Midbrain (tissue), 1 donor: ENCODE measurements around the gene PLD2.

Source experiments
- DNase-seq: peaks from one replicate; lab custom pipeline; 2025; lab: John Stamatoyannopoulos, UW

Gene PLD2

GRCh38 chr17:4833941-4834680, 27.2 kb downstream of the PLD2 start:
- DNase-seq, result peak; percentile 26

- DNase-seq, result no peak
Observed at GRCh38 chr17:4834681-4835020, 27.7 kb downstream of the PLD2 start.

GRCh38 chr17:4836221-4836620, 29.3 kb downstream of the PLD2 start:
- DNase-seq, result no peak

- DNase-seq, result peak; percentile 65
Observed at GRCh38 chr17:4837471-4838308, 30.7 kb downstream of the PLD2 start.

- no peak for DNase-seq
Observed at GRCh38 chr17:4838309-4838785, 31.4 kb downstream of the PLD2 start.

GRCh38 chr17:4839221-4839620, 32.3 kb downstream of the PLD2 start:
- DNase-seq, result no peak

- no peak for DNase-seq
Observed at GRCh38 chr17:4839965-4840892, 33.3 kb downstream of the PLD2 start.

- DNase-seq, result no peak
Observed at GRCh38 chr17:4840893-4841242, 33.9 kb downstream of the PLD2 start.

GRCh38 chr17:4842376-4842775, 35.4 kb downstream of the PLD2 start:
- DNase-seq, result no peak

- DNase-seq, result no peak
Observed at GRCh38 chr17:4843321-4844000, 36.5 kb downstream of the PLD2 start.

GRCh38 chr17:4845118-4845517, 38.2 kb downstream of the PLD2 start:
- DNase-seq, result no peak

GRCh38 chr17:4846635-4847390, 39.9 kb downstream of the PLD2 start:
- DNase-seq, result no peak

- DNase-seq, result no peak
Observed at GRCh38 chr17:4849011-4849536, 42.1 kb downstream of the PLD2 start.

GRCh38 chr17:4850246-4850645, 43.3 kb downstream of the PLD2 start:
- no peak for DNase-seq

GRCh38 chr17:4851084-4851483, 44.1 kb downstream of the PLD2 start:
- no peak for DNase-seq

GRCh38 chr17:4852567-4853207, 45.7 kb downstream of the PLD2 start:
- no peak for DNase-seq

GRCh38 chr17:4853208-4853671, 46.3 kb downstream of the PLD2 start:
- DNase-seq, result no peak

- DNase-seq, result no peak
Observed at GRCh38 chr17:4854111-4854681, 47.2 kb downstream of the PLD2 start.

- DNase-seq, result no peak
Observed at GRCh38 chr17:4856271-4856936, 49.5 kb downstream of the PLD2 start.
